HepG2 (cell line): ENCODE results near the gene DCAF6. TPM values are rescaled to one million over a fixed set of nuclear protein-coding genes. Genes with fewer than 3 reads are reported as not detected.

Experiments used
- ARID5B ChIP-seq: IDR thresholded peaks from 2 replicates; pipeline ENCODE4 v1.4.0; 2020; ENCODE audit warnings: mild to moderate bottlenecking, missing genetic modification reagents
- ATM ChIP-seq: fragments of 450-650 bp; IDR thresholded peaks from 2 replicates; pipeline ENCODE4 v1.7.1; 2017; ENCODE audit warnings: mild to moderate bottlenecking, borderline replicate concordance
- CREM ChIP-seq, 2 experiments: sonication (generic) in 1 of 2; formaldehyde crosslinking in 1 of 2; IDR thresholded peaks; 2 replicates each; pipeline versions ENCODE4 v1.4.0 to v1.6.1; 2016 to 2020; ENCODE audit warnings: antibody characterized with exemption in 1 of 2, mild to moderate bottlenecking in 1 of 2, missing genetic modification reagents in 1 of 2
- HNF4G ChIP-seq, 2 experiments: sonication (generic) in 1 of 2; formaldehyde crosslinking in 1 of 2; IDR thresholded peaks; 2 replicates each; pipeline versions ENCODE4 v1.4.0 to v1.6.1; 2011 to 2020; ENCODE audit warnings: borderline replicate concordance in 2 of 2, low read depth in 2 of 2, mild to moderate bottlenecking in 2 of 2, low read length in 1 of 2, missing genetic modification reagents in 1 of 2, moderate library complexity in 1 of 2
- KIAA2018 ChIP-seq: sonication (generic); formaldehyde crosslinking; IDR thresholded peaks from 2 replicates; pipeline ENCODE4 v1.5.0; 2020; ENCODE audit warnings: mild to moderate bottlenecking, missing genetic modification reagents, borderline replicate concordance
- SRF ChIP-seq: IDR thresholded peaks from 2 replicates; pipeline ENCODE4 v1.6.1; 2011; ENCODE audit warnings: mild to moderate bottlenecking, low read depth, low read length, moderate library complexity
- TBL1XR1 ChIP-seq: fragments of 150-350 bp; IDR thresholded peaks from 2 replicates; pipeline ENCODE4 v1.6.1; 2014; ENCODE audit warnings: borderline replicate concordance, low read length; ENCODE audit not compliant: partially characterized antibody
- ZFP91 ChIP-seq: sonication (generic); formaldehyde crosslinking; IDR thresholded peaks from 2 replicates; pipeline ENCODE4 v1.9.0; 2022; ENCODE audit warnings: missing genetic modification reagents, mild to moderate bottlenecking, borderline replicate concordance
- ZNF275 ChIP-seq: sonication (generic); formaldehyde crosslinking; IDR thresholded peaks from 2 replicates; pipeline ENCODE4 v1.8.0; 2022; ENCODE audit warnings: missing genetic modification reagents, mild to moderate bottlenecking, inconsistent platforms, borderline replicate concordance
- ZNF484 ChIP-seq: sonication (generic); formaldehyde crosslinking; IDR thresholded peaks from 2 replicates; pipeline ENCODE4 v1.5.1; 2020; ENCODE audit warnings: mild to moderate bottlenecking, low read depth, missing genetic modification reagents, borderline replicate concordance
- ZNF569 ChIP-seq: sonication (generic); formaldehyde crosslinking; IDR thresholded peaks from 2 replicates; pipeline ENCODE4 v1.5.0; 2020; ENCODE audit warnings: mild to moderate bottlenecking, missing genetic modification reagents, moderate library complexity, borderline replicate concordance
- ZNF788 ChIP-seq: sonication (generic); formaldehyde crosslinking; IDR thresholded peaks from 2 replicates; pipeline ENCODE4 v1.5.0; 2020; ENCODE audit warnings: mild to moderate bottlenecking, missing genetic modification reagents, borderline replicate concordance
- polyA plus RNA-seq, 8 experiments: library from polyadenylated mRNA; depleted of rRNA in 3 of 8; stranded (reverse) in 7 of 8; unstranded in 1 of 8; fragments of >200 nt; fragmentation: Illumina TruSeq in 4 of 8; extraction: Trizol in 4 of 8; gene quantifications; 2 replicates each; pipeline versions ENCODE4 v1.2.1 to v1.2.3, GENCODE V29; 2011 to 2016; ENCODE audit warnings: low read depth in 4 of 8, missing spikeins in 1 of 8, mixed read lengths in 1 of 8; ENCODE audit not compliant: insufficient read depth in 1 of 8
- total RNA-seq, 5 experiments: library from RNA; depleted of rRNA; stranded (reverse); fragments of >200 nt; fragmentation: Illumina TruSeq; extraction: Trizol; gene quantifications; 2 replicates each; pipeline ENCODE4 v1.2.3, GENCODE V29; 2016; ENCODE audit warnings: low read depth in 1 of 5

Gene DCAF6
- total and polyA plus RNA-seq, 2 of the 13 experiments (the other 11 are each of a cell fraction or from before 2014, with no cell fraction given), result 24.7 to 33.7 TPM

GRCh38 chr1:167913895-167914496, 22.5 kb upstream of the DCAF6 start, which contains the start of gene ADCY10 (continued):
- TF ChIP-seq HNF4G (IDR thresholded peaks at IDR 0.05; ENCODE audit: borderline replicate concordance, low read depth, low read length) (peak; percentile 48; the same call in 1 of the 2 replicates), HNF4G (CRISPR knock-in tag; IDR thresholded peaks at IDR 0.05; ENCODE audit: borderline replicate concordance, low read depth) (0 out of 2 replicates have a peak, but pooled peaks have one; percentile 36), SRF (no peak), ZNF275 (CRISPR knock-in tag) (no peak), ARID5B (CRISPR knock-in tag) (peak; percentile 54), ZFP91 (CRISPR knock-in tag) (no peak), ZNF569 (no peak), KIAA2018 (no peak), ATM (no peak), ZNF788 (CRISPR knock-in tag) (no peak), ZNF484 (no peak), TBL1XR1 (no peak), CREM (IDR thresholded peaks at IDR 0.05) (no peak), CREM (CRISPR knock-in tag; IDR thresholded peaks at IDR 0.05) (no peak)
